Myometrial cell (primary cell): ENCODE measurements around the gene ITIH5. TPM values are rescaled to one million over a fixed set of nuclear protein-coding genes. Genes with fewer than 3 reads are reported as not detected.

Source experiments
- total RNA-seq: library from RNA; depleted of rRNA; stranded (reverse); fragments of >200 nt; gene quantifications from 2 replicates; pipeline ENCODE4 v1.2.3, GENCODE V29; 2015

The ITIH5 gene
- not detected in 2 replicates for total RNA-seq

DNA sequence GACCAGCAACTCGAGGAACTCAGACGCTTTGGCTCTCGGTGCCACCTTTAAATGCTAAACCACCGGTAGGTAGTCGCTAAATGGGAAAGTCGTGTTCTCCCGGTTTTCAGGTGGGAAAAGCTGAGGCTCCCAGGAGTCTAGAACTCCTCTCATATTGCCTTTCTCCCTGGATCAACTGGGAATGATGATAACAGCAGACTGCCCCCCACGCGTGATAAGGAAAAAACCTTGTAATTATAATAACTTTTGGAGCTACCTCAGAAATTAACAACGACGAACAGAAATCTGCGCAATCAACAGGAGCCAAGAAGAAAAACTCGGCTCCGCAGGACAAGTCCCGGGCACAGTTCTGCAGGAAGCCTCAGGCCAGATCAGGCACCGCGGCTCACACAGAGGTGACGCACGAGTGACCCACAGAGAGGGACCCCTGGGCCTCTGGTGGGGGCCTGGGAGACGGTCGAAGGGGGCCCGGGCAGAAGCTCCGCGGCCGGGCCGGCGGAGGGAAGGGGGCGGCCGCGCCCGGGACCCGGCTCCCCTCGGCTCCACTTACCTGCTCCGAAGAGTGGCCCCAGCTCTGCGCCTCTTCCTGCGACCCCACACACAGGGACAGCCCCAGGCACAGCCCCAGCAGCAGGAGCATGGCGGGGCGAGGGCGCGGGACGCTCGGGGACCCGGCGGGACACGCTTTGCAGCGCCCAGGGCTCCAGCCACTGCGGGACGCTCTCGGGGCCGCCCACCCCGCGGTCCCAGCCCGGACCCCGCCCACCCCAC, at the start of gene ITIH5:
ITIH5 (minus strand) TSS at position 714 of the 771 bp plus-strand sequence; CDS start at position 640, 74 bp downstream.

DNA sequence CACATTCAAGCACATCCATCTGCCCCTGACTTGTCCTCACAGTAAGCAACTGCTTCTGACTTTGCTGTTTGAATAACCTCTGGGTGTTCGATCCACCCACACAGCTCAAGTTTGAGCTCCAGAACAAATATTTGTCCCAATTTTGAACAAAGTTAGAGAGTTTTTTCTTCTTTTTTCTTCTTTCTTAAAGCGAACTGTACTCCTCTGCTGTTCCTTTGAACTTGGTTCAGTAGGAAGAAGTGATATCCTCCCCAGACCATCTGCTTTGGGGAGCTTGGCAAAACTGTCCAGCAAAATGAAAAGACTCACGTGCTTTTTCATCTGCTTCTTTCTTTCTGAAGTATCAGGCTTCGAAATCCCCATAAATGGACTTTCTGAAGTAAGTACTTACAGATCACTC, 36.4 kb upstream of the ITIH5 start, which contains the start of gene ITIH2:
ITIH2 (plus strand) TSS at position 177 of the 400 bp plus-strand sequence; CDS start at position 296, 119 bp downstream.

Other genes with a start within 250 kb of the ITIH5 start
- gene ITIH2, start 36.4 kb upstream of the ITIH5 start, total RNA-seq: not detected in 2 replicates
- 4.6 and 8.2 TPM in 2 replicates for gene KIN, start 121.0 kb upstream of the ITIH5 start, total RNA-seq
- 396 and 416 TPM in 2 replicates for gene ATP5F1C, start 121.2 kb upstream of the ITIH5 start, total RNA-seq
- 1.7 and 2.1 TPM in 2 replicates for gene TAF3, start 151.5 kb upstream of the ITIH5 start, total RNA-seq